Astrocyte (in vitro differentiated cells and primary cell): Measurements from ENCODE around the gene AGAP9.
"Not testable (repeated sequence)": the region's sequence is repeated elsewhere in the genome, so short reads cannot be mapped to it uniquely, and the experiment has no call there.

ENCODE experiments used
- CTCF ChIP-seq: IDR thresholded peaks from 2 replicates; pipeline ENCODE4 v1.5.1; 2011; ENCODE audit warnings: low read depth, mild to moderate bottlenecking, inconsistent platforms, low read length, moderate library complexity; ENCODE audit not compliant: insufficient read depth
- EZH2 ChIP-seq: IDR thresholded peaks from 2 replicates; pipeline ENCODE4 v1.6.1; 2012; ENCODE audit warnings: mild to moderate bottlenecking, low read length, inconsistent platforms; ENCODE audit not compliant: insufficient read depth

GRCh38 chr10:47523475-47523874 lies at the start of gene AGAP9:
- TF ChIP-seq CTCF, EZH2: not testable (repeated sequence)
